A172 (cell line): ENCODE data around the gene NAV1. TPM values are rescaled to one million over a fixed set of nuclear protein-coding genes. Genes with fewer than 3 reads are reported as not detected.

Experiments
- DNase-seq: peaks from one replicate; pipeline ENCODE4 v3.0.0-alpha.2; 2015; ENCODE audit warnings: low spot score
- total RNA-seq: library from RNA; depleted of rRNA; stranded (reverse); fragments of >200 nt; shearing (Covaris generic); gene quantifications from 2 replicates; pipeline ENCODE4 v1.2.3, GENCODE V29; 2014

Gene NAV1
- total RNA-seq, 1 experiment from 2014 or later = 40.3 TPM

DNA sequence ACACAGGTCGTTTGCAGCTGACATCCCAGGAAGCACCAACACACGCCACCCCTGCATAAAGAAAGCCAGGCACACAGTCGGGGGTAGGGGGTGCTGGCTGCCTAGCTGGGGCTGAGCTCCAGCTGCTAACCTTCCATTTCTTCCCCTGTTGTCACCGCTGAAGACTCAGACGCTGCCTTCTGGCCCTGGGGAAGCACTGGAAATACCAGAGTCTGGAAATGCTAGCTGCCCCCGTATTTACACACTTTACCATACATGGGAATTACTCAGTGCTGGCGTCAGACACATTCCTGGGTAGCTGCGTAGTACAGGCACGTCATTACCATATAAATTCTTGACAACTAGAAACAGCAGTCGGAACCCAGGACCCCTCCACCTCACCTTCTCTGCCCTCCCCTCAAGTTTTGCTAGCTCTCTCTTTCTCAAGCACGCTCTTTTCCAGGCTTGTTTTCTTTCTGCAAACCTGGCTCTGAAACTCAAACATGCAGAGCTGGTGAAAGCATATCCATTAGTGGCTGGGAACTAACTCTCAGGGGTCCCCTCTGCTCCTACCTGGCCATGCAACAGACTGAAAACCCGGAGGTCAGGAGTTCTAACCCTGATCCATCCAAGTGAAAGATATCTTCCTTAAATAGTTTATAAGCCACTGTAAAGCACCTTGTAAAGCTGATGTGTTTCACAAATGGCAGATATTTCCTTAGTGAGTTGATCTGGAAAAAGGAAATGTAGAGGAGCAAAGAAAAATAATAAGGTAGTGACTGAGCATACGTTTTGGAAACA, 35.3 kb upstream of the NAV1 start:
- DNase-seq = peak; percentile 98

DNA sequence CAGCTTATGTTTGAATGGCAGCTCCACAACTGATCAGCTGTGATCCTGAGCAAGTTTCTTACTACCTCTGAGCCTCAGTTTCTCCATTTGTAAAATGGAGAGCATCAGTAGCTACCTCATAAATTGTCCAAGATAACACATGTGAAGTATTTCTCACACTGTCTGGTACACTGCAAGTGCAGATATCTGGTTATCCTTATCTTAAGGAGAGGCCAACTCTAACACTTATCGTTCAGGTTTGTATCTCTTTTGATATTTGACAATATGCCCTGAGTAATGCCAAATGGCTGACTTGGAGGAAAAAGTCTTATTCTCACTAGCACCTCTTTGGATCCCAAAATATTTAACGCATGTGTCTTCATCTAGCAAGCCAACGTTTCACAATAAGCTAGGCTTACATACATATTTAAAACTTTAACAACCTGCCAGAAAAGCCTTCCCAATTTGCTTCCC, 34.7 kb upstream of the NAV1 start:
- no peak for DNase-seq

DNA sequence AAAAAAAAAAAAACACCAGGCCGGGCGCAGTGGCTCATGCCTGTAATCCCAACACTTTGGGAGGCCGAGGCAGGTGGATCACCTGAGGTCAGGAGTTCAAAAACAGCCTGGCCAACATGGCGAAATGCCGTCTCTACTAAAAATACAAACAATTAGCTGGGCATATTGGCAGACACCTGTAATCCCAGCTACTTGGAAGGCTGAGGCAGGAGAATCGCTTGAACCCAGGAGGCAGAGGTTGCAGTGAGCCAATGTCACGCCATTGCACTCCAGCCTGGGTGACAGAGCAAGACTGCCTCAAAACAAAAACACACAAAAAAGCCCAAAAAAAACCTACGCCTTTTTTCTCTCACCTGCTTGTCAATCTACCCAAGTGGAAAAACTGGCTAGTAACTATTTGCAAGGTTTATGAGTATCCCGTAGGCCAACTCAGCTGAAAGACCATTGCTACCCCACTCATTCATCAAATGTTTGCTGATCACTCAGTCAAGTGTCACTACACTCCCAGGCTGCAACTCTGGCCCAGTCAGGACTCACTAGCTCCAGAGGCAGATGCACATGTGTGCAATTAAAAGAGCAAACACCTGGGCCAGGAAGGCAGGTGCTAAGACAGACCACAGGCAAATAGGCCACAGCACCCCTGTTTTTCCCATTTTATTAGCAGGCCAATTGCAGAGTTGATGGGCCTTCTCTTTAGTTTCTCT, 34.0 kb upstream of the NAV1 start:
- DNase-seq = no peak

DNA sequence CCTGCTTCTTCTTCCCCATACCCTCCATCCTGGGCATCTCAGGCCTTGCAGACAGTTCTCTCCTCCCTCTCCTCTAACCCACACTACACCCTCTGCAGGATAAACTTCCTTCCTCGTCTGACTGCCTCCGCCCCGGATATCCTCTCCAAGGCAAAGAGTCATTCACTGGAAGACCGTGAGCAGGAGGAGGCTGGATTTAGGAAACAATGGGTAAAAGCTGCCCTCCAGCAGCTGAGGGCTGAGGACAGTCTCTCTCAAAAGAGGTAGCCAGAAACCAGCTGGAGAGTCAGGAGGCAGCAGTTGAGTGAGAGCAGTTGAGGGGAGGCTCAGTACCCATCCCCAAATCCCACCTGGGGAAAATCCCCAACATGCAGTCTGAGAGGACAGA, 33.4 kb upstream of the NAV1 start:
- DNase-seq = peak; percentile 88

DNA sequence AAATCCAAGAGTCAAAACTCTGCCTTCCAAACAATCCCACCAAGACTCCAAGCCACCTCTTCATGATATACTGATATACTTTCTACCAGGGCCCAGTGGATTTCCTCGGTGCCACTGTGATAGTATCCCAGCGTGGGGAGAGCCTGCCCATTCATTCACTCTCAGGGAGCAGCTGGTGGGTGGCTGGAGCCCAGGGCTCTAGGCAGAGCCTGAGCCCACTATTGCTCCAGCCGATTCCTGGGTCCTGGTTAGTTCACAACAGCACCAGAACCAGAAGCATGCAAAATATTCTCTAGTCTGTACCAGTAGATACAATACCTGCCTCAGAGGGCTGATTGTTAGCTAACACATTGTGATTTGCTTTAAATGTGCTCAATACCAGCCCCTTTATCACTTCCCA, 32.8 kb upstream of the NAV1 start:
- DNase-seq = no peak

DNA sequence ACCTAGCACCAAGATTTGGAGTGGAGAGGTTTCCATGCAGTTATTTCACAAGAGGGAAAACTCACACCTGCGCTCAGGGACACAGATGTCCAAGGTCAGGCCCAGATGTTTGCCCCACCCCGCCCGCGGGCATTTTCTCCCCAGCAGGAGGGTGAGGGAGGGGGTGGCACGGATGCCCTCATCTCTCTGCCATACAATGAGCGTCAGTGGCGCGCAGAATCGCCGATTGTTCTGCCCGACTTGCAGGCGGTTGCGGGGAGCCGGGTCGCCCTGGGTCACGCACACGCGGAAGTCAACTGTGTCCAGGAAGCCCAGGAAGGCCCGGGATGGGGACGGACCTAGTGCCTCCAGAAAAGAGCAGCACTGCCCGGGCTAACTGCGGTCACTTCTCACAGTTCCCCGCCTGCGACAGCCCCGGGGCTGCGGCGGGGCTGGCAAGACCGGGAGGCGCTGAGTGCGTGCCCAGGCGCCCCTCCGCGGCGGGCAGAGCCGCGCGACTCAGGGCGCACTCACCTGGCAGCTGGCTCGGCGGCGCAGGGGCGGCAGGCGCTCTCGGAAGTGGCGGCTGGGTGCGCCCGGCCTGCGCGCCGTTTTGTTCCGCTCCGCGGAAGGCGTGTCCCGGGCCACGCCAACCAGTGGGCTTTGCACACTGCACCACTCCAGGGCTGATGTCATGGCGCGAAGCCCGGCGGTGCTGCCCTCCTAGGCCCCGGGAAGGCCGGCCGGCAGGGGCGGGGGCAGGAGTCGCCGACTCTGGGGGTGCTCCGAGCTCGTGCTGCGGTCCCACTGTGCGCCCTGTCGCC, 32.2 kb upstream of the NAV1 start, which contains the start of gene CSRP1:
Gene CSRP1, minus strand, starts transcription at position 567 of the 803 bp plus-strand sequence. CDS start 10,820 bp downstream, outside the sequence.
- DNase-seq = peak; percentile 74

DNA sequence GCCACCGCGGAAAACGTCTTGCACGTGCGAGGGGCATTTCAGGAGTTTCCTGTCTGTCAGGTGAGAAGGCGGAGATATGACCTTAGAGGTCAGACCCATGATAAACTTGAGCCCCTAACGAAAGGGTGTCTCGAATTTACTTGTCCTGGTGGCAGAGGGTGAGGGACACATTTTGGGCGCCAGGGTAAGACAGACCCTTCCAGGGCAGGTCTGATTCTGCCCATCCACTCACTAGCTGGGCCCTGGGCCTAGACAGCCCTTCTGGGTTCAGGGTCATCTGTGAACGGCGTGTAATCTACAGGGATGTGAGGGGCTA, 31.6 kb upstream of the NAV1 start:
- no peak for DNase-seq

DNA sequence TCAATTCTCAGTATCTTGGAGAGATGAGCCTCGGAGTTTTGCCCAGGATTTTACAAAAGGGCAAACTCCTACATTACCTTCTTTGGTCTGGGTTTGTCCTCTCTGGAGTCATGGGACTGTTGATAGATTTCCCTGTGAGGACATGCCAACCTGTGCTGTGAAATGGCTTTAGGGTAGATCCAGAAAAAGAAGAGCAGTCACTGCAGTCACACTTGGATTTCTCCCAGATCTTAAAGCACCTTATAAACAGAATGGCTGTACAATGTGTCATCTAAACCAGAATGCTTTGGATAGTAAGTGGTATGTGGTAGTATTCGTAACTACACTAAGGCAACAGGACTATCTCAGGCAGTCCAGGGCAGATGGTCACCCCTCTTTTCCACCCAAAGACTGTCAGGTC, 30.1 kb upstream of the NAV1 start:
- peak; percentile 64 for DNase-seq

DNA sequence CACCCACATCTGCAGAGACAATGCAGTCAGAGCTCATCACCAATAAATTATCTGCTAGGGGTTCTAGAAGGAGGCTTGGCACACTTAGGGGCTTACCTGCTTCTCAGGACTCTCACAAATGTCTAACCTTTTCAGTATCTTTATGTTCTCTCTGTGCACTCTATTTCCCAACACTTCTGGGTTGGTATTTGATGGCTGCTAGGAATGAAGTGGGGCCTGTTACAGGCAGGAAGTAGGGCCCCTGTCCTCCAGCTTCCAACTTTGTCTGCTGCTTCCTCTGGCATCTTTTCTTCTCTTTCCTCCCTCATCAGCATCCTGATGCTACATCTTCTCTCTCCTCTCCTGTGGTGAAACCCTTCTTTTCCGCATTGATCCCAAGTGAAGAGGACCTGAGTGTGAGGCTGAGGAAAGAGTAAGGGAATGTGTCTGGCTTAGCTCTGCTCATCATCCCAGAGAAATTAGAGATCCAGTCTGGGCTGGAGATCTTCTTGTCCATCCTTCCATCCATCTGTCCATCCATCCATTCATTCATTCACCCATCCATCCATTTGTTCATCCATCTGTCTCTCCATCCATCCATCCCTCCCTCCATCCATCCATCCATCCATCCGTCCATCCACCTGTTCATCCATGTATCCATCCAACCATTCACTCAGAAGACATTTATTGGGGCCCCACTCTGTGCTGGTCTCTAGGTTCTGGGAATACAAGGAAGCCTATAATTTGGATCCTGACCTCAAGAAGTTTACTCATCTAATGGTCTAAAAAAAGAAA, 29.1 kb upstream of the NAV1 start:
- DNase-seq = no peak

DNA sequence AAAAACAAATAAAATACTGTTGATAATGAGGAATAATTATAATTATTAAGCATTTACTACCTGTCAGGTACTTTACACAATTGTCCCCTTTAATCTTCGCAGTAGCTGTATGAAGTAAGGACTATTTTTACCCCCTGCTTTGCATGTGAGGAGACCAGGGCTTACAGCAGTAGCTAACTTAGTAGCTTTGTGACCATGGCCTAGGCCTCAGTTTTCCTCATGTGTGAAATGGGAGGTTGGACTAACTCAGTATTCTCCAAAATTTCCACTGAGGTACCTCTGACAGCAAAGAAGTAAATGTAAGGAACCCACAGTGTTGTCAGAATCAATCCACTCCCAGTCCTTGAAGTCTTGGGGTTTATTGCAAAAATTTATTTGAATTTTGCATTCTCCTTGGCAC, 28.2 kb upstream of the NAV1 start:
- no peak for DNase-seq

DNA sequence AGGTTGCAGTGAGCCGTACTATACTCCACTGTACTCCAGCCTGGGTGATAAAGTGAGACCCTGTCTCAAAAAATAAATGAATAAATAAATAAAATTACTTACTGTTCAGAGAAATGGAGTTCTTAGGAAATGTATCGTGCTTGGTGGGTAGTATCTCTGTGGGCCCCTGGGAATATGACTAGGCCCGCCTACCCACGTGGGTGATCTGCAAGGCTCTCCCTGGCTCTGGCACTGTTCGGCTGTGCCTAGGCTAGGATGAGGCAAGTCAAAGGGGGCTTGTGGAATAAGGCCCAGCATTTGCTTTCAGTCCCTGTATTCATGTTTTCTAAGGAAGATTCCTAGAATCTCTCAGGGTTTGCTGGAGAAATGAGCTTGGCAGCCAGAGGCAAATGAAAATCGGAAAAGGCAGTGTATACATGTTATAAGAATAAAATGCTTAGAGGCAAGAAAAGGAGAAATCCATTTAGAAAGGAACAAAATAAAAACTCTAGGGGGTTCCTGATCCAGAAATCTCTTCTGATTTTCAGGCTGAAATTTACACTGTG, 27.5 kb upstream of the NAV1 start:
- DNase-seq = no peak

DNA sequence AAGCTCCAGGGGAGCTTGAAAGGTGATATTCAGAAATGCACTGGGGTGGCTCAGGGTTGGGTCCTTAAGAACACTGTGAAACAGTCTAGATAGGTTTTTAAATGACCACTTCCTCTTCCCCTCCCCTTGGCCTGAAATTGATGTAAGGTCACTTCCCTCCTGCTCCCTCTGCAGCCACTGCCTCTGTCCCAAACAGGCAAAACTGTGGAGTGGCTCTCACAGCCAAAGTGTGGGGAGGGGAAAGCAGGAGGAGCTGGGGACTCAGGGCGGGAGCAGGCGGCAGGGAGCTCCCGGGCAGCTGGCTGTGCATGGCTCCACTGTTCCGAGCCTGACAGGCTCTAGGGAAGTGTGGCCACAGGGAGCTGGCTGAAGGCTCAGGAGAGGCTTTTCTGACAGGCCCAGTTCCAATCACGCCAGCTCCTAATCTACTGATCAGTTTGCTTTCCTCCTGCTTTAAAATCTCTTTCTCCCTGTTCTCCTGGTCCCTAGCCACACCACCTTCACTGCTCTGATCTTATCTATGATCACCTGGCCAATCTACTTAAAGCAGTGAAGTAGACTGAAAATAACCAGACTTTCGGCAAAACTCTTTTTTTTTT, 26.9 kb upstream of the NAV1 start:
- peak; percentile 60 for DNase-seq

DNA sequence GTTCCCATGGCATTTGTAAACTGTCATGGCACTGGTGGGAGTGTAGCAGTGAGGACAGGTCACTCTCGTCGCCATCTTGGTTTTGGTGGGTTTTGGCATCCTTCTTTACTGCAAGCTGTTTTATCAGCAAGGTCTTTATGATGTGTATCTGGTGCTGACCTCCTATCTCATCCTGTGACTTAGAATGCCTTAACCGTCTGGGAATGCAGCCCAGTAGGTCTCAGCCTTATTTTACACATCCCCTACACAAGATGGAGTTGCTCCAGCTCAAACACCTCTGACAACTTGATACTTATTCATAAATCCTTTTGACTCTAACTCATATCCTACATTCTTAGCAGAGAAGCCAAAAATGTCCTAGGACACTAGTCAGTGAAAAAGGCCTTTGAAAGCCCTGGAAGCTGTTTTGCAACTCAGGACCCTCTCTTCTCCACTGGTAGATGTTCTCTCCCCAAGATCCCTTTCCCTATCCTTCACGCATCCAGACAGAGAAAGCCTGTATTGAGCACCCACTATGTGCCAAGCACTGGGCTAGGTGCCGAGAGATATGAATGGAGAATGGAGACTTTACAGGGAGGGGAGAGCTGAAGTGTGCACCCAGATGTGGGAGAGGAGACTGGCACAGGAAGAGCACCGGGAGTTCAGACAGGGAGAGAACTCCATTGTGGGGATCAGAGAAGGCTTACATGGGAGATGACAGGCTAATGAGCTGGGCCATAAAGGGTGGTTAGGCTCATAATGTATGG, 25.3 kb upstream of the NAV1 start:
- no peak for DNase-seq

DNA sequence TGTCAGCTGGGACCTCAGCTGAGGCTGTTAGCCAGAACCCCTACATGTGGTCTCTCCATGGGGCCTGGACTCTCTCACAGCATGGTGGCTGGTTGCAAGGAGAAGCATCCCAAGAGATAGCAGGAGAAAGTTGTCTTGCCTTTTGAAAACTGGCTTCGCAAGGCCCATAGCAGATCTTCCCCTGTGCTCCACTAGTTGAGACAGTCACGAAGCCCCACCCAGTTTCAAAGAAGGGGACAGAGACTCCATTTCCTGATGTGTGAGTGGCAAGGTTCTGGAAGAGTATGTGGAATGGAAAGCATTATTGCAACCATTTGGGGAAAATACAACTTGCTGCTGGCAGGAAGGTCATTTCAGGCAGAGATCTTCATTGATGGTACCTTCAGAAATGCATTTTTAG, 24.5 kb upstream of the NAV1 start:
- no peak for DNase-seq

DNA sequence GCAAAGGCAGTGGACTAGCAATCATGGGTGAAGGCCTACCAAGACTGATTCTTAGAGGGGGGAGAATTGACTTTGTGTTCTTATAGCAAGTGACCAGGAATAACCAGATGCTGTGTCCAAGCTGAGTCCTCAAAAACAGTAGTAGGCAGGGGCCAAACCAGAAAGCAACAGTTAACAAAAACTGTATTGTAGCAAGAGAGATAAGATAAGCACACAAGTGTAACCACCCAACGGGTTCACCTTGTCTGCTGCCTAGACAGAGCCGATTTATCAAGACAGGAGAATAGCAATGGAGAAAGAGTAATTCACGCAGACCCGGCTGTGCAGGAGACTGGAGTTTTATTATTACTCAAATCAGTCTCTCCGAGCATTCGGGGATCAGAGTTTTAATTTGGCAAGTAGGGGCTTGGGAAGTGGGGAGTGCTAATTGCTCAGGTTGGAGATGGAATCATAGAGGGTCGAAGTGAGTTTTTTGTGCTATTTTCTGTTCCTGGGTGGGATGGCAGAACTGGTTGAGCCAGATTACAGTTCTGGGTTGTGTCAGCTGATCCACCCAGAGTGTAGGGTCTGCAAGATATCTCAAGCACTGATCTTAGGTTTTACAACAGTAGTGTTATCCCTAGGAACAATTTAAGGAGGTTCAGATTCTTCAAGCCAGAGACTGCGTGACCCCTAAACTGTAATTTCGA, 23.7 kb upstream of the NAV1 start:
- no peak for DNase-seq

DNA sequence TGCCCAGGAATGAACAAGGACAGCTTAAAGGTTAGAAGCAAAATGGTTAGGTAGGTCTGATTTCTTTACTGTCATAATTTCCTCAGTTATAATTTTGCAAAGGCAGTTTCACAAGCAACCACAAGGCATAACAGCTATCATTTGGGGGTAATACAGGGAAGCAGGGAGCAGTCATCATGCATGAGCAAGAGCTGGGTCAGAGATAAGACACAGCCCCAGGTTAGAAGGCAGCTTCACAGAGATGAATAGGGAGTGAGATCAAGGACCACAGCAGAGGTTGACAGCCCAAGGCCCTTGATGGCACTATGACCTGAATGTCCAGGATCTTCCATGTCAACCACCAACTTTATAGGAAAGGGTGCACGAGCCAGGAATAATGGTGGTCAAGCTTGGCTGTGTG, 23.0 kb upstream of the NAV1 start:
- no peak for DNase-seq

DNA sequence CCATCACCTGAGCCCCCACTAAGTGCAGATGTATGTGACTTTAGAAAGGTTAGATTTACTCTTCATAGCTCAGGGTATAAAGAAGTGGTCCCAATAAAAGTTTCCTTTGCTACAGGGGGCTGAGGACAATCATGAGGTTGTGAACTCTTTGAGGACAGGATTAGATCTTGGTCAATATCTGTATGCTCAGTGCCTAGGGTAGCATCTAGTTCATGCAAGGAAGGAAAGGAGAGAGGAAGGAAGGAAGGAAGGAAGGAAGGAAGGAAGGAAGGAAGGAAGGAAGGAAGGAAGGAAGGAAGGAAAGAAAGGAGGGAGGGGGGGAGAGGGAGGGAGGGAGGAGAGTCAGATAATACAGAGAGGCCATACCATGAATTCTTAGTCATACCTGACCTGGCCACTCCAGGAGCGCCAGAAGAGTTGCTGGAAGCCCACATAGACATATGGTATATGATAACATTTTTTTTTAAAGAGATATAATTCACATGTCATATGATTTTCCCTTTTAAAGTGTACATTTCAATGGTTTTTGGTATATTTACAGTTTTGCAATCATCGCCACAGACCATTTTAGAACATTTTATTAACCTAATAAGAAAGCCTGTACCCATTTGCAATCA, 22.3 kb upstream of the NAV1 start:
- no peak for DNase-seq

DNA sequence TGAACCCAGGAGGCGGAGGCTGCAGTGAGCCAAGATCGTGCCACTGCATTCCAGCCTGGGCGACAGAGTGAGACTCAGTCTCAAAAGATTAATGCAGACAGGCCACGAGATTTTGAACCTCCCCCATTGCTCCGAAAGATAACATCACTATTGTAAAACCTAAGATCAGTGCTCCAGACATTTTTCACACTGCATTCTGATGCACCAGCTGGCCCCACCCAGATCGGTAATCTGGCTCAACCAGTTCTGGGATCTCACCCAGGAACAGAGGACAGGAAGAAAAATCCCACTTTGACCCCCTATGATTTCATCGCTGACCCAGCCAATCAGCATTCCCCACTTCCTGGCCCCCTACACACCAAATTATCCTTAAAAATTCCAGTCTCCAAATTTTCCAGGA, 21.3 kb upstream of the NAV1 start:
- DNase-seq = no peak

DNA sequence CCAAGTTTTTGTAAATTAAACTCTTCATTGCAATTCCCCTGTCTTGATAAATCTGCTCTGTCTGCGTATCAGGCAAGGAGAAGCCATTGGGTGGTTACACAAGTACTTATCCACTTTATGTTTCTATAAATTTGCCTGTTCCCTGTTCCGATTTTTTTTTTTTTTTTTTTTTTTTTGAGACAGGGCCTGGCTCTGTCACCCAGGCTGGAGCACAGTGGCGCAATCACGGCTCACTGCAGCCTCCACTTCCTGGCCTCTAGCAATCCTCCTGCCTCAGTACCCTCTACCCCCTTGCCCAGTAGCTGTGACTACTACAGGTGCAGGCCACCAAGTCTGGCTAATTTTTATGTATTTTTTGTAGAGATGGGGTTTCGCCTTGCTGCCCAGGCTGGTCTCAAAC, 20.9 kb upstream of the NAV1 start:
- DNase-seq = no peak
